B cell (primary cell): ENCODE measurements around the gene SLC4A11.

ENCODE experiments used
- CTCF ChIP-seq: fragments of 200-600 bp; IDR thresholded peaks from one replicate; pipeline ENCODE4 v1.8.0; 2022; ENCODE audit warnings: antibody characterized with exemption, mild to moderate bottlenecking
- EZH2 ChIP-seq: IDR thresholded peaks from 2 replicates; pipeline ENCODE4 v1.6.1; 2012; ENCODE audit warnings: borderline replicate concordance, low read depth, mild to moderate bottlenecking, moderate library complexity, low read length; ENCODE audit not compliant: insufficient read depth, poor library complexity, severe bottlenecking

DNA sequence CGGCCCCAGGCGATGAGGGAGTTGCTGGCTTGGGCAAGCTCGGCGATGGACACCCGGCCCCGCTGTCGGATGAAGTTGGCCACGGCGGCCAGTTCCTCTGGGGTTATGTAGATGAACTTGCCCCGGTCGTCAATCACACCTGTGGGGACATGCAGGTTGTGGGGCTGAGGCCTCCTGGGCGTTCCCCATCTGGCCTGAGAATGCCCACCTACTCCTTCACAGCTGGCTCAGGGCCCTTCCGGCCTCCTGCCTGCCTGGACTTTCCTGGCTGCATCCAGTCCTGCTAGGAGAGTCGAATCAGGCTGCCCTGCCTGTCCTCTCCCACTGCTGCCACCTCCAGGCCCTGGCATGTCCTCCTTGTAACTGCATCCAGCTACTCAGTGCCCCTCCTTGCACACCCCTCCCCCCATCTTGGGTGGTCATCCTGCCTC lies 48.3 kb downstream of the SLC4A11 start:
- no peak for TF ChIP-seq CTCF
- TF ChIP-seq EZH2: no peak
